GM18868 (cell line): ENCODE results near the gene MATCAP1.

ENCODE experiments used
- ATAC-seq: cut with Tn5 transposase; IDR thresholded peaks from one replicate; pipeline ENCODE4 v1.9.1; 2021; ENCODE audit warnings: mild to moderate bottlenecking, moderate library complexity; ENCODE audit not compliant: unreplicated experiment

Gene MATCAP1

DNA sequence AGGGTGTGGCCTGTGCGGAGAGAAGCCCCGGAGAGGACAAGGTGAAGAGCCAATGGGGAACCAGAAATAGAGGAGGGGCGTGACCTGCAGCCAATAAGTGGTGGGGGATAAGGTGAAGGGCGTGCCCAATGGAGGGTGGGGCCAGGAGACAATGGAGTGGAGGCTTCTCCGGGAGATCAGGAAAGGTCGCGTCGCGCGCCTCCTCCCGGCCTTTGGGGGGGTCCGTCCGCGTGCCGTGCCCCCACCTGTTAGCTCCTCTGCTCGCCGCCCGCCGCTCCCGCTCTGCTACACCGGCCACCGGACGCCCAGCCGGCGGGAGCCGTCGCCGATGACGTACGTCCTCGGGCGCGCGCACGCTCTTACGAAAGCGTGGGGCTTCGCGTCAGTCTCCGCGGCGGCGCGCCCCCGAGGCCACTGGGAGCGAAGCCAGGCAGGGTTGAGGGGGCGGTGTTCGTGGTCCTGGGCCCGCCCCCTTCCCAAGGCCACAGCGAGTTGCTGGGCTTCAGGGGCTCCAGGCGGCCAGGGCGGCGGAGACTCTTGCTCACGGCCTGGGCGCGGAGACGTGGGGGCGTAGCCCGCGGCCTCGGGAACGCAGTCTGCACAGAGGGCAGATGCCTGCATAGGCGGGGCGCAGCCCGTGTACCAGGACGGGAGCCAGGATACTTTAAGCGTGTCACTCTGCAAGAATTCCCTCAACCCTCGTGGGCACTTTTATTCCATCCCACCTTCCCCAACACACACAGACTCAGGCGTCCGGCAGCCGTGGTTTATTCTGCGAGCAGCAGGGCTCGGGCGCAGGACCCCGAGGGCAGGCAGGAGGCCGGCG lies at the start of gene MATCAP1:
MATCAP1 (minus strand) TSS at position 337 of the 826 bp plus-strand sequence. CDS start 3,353 bp downstream, outside the sequence.
- peak; percentile 90 for ATAC-seq

DNA sequence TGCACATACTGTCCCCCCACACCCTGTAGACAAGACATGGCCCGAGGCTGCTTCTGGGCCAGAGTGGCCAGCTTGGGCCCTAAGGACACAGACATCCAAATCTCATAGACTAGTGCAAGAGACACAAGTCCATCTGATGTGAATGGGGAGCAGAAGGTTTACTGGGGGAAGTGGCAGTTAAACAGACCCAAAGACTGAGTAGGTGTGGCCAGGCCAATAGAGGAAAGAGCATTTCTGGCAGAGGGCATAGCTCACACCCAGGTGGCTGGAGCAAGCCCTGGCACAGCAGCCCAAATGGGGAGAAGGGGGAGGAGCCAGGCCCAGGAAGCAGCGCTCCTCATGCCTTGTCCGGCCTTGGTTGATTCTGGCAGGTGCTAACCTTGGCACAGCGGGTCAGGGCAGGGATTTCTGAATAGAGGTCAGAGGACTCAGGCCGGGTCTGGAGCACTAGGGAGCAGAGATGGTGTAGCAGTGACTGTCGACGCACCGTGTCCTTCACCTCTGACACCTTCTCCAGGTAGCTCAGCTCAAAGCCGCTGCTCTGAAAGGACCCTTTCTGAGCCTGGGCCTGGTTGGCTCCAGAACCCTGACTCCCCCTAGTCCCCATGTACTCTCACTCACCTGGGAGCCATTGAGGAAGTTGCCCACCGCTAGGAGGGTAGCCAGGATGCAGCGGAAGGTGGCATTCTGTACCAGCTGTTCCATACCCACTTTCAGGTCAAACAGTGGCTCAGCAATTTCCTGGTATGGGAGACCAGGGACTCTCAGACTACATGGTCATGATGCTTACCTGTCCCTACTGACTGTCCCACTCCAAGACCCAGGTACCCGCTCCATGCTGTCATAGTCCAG lies 47.3 kb upstream of the MATCAP1 start:
- ATAC-seq = no peak

DNA sequence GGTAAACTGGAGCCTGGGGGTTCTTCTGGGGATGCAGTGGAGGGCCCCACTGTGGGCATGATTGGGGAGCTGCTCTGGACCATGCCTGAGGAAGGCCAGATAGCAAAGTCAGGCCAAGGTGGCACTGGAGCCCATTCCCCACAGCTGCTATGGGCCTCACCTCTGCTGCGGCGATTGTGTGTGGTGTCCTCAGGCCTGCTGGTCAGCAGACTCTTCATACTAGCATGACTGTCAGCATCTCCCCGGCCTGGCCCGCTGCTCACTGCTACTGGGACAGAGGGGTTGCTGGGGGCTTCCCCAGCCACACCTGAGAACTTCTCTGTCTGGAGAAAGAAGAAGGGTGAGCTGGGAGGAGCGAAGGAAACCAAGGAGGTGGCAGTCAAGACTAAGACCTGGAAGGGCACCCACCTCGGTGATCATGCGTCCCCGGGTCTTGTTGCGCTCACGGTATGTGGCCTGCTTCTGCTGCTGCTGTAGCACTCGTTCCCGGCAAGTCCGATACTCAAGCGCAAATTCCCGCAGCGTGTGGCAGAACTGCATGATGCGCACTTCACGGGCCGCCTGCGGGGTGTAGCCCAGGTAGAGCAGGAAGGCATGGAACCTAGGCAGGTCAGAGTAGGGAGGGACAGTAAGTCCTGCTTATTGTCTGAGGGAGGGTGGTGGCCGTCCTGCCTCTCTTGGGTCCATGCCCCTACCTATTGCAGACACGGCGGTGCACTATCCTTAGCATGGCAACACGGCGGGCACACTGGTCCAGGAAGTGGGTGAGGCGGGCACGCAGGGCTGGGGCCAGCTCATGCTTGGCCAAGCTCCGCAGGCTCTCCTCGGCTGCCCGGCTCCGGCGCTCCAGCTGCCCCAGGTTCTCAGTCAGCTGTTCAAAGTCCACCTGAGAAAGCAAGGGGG lies 46.4 kb upstream of the MATCAP1 start:
- no peak for ATAC-seq

DNA sequence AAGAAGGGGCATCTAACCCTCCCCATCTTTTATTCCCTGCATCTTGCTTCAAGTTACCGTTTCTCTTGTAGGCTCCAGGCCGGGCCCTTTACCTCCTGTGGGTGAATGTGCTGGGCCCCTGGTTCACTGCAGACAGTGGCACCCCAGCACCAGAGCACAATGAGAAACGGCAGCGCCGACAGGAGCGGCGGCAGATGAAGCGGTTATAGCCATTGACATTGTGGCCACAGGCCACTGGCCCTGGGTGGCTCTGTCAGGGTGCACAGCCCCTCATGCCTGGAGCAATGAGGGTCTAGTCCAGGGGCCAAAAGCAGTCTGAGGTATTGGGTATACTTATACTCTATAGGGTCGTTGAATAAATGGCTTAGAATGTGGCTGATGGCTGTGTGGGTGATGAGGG lies 45.1 kb upstream of the MATCAP1 start:
- no peak for ATAC-seq

DNA sequence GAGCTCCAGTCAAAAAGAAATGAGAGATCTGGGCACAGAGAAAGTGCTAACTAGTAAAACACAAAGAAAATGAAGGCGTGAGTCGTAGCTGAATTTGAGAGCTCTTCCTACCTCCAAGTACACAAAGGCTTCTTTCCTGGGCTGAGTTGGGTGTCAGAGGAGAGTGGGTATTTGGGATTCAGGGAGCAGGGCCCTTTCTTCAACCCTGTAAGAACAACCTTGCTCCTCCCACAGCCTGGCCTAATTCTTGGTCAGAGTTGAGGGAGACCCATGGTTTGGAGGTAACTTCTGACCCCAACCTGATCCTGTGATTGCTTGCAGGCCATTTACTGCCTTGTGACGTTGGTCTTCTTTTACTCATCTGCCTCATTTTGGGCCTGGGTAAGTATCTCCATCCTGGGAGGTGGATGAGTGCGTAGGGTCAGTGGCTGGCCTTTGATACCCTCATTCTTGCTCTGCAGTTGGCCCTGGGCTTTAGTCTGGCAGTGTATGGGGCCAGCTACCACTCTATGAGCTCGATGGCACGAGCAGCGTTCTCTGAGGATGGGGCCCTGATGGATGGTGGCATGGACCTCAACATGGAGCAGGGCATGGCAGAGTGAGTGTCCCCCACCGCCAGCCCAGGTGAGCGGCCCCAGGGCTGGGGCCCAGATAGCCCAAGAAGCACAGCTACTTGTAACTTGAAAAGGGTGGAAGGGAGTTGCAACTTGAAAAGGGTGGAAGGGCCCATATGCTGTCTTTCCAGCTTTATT lies 44.4 kb upstream of the MATCAP1 start:
- ATAC-seq = no peak

DNA sequence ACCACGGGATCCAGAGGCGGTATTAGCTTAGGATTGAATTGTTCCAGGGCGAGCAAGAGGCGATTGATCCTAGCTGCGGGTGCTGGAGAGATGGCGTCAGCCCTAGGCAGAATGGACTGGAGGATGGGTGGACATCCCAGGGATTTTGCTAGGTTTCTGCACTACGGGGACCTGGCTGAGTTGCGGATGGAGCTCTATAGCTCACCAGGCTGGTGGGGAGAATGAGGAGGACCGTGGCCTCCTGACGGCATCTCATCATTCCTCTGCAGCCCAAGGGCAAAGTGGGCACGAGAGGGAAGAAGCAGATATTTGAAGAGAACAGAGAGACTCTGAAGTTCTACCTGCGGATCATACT lies 43.8 kb upstream of the MATCAP1 start:
- no peak for ATAC-seq

DNA sequence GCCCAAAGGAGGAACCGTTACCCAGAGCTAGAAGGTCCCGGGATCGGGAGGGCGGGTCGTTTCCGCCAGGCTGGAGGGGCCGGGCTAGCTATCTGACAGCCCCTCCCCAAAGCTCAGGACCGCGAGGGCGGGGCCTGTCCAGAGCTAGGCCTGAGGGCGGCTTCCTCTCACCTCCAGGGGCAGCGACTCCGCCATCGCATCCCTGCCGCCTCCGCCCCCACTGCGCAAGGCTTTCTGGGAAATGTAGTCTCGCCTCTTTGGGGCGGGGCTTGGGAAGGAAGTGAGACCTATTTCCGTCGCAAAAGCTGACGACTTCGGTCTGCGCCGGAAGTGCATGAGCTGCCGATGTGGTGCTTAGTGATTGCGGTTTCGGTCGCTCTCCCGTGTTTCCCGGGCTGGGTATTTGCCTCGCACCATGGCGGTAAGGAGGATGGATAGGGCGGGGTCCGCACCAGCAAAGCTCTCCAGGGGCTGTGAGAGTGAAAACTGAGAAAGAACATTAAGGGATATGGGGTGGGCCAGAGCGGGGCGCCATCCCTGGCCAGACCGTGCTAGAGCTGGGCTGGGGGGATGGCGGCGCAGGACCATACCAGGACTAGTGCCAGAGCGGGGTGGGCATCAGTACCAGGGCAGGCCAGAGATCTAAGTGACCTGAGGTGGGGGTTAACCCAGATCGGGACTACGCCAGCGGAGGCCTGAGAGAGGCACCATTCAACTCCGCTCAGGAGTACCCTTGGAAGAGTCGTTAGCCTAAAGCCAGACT lies 43.2 kb upstream of the MATCAP1 start, which contains the start of gene TMEM208:
TMEM208 (plus strand) TSS at position 327 of the 763 bp plus-strand sequence; CDS start at position 416, 89 bp downstream.
- ATAC-seq = peak; percentile 92

DNA sequence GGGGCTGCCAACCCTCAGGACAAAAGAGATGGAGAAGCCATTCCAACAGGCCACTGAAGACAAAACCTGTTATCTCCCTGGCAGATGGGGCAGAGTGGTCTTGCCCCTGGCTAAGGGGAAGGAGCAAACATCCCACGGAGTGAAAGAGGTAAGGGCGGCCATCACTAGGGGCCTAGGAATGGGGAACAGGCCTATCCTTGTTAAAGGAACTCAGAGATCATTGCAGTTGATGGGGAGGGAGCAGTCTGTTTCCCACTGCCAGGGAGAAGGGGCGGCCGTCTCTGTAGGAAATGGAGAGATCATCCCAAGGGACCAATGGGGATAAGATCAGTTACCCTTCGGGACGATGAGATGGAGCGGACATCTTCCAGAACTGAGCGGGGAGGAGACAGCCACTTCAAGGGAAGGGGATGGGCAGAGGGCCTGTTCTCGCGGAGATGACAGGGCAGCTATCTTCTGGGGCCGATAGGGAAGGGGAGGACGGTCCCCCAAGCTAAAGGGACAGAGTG lies 42.6 kb upstream of the MATCAP1 start:
- ATAC-seq = no peak

DNA sequence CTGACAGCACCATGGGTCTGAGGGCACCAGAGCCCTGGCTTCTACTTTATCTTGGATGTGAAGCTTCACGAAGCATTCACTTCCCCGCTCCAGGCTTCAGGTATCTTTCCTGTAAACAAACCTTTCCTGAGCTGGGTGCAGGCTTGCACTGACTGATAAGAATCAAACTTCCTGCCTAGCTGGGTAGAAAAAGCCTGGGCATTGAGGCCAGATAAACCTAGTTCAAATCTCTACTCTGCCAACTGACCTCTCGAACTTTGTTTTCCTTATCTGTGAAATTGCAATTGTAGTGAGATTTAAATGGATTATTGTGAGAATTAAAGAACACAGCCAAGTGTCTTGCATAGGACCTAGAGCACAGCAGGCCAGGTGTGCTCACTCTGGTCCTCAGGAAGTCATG lies 40.2 kb upstream of the MATCAP1 start:
- ATAC-seq = no peak

DNA sequence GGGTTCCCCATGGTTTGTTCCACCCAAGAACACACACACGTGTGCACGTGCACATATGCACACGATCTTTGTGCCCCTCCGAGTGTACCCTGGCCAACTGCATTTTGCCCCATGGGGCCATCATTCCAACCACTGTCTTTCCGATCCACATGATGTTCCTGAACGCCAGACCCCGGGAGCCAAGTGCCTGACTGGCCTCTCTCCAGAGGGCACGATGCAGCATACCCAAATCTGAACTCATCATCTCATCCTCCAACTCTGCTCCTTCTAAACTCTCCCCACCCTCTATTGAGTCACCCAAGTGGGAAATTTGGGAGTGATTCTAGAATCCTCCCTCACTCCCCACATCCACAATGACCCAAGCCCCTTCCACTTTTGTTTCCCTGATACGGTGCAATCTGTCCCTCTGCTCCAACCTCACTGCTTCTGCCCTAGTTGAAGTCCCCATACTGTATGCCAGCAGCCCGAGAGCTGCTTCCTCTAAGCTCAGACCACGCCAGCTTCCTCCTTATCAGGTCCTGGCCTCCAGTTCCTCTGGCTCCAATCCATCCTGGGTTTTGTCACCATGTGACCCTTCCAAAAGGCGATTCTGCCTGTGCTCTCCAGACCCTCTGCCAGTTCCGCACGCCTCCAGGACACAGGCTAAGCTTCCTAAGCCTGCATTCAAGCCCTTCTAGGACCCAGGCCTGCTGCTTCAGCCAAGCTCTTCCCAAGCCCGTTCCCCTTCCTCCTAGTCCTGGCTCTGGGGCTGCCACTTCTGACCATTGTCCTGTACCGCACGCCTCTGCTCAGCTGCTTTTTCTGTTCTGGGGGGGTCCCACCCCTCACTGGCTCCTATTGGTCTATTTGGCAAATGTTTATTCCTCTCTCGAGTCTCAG lies 33.1 kb upstream of the MATCAP1 start:
- ATAC-seq = no peak

DNA sequence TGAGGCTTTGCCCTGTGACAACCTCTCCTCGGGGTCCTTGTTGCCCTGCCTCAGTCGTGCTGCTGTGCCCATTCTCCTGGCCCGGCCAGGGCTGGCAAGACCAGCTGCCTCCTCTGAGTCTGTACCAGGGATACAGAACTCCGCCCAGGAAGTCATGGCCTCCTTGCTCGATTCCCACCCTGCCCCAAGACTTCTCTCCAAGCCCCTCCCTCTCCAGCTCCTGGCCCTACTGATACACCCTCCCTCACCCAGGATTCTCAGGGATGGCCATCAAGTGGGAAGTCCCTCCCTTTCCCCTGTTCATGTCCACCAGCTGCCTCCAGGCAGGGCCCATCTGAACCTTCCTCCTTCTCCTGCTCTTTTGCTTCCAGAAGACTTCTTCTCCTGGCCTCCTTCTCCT lies 31.9 kb upstream of the MATCAP1 start:
- no peak for ATAC-seq

DNA sequence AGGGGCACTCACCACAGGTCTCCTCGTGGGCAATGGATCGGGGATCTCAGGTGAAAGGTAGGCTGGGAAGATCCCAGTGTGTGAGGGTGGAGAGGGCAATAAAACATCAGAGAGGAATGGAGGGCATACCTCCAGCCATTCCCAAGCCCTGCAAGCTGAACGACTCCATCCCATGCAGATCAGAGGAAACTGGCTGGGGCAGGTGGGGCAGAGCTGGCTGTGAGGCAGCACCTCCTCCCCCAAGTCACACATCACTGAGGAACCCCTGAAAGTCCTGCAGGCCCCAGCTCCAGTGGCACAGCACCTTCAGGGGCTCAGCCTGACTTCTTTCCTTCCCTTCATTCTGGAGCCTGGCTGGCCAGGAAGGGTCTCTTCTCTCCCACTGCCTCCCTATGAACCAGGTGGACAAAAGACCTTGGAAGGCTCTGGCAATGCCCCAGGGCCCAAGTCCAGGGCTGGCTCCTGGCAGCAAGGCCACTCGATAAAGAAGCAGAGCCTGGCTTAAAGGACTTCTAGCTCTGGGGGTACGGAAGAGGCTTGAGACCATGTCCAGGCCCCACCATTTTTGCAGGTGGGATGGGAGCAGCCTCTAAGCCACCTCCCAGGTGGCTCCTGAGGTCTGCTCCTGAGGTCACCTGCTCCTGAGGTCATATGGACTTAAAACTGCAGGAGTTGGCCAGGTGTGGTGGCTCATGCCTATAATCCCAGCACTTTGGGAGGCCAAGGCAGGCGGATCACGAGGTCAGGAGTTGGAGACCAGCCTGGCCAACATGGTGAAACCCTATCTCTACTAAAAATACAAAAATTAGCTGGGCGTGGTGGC lies 29.6 kb upstream of the MATCAP1 start:
- ATAC-seq = no peak

DNA sequence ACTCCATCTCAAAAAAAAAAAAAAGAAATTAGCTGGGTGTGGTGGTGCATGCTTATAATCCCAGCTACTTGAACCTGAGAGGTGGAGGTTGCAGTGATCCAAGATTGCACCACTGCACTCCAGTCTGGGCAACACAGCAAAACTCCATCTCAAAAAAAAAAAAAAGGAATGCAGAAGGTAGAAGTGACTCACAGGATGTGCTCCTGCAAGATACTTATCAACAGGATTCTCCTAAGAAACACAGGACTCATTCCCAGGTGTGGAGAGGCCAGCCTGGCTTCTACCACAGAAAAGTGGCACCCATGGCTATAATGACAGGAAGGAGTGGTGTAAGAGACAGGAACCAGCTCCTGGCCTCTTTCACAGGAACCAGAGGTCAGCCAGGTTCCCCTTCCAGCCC lies 29.0 kb upstream of the MATCAP1 start:
- no peak for ATAC-seq

DNA sequence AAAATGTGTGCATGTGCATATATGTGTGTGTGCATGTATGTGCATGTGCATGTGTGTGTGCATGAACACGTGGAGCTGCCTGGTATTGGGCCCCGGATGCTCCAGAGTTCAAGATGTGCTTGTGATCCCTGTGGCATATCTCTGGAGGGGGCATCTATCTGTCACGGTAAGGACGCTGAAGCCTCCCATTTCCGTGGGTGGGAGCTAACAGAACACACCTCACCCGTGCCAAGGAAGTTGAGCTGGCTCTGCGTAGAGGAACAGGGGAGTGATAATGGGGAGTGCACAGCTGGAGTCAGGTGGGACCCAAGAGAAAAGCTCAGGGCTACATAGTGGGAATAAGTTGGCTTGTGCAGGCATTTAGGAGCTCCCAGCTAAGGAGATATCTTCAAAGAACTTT lies 27.9 kb upstream of the MATCAP1 start:
- ATAC-seq = no peak

DNA sequence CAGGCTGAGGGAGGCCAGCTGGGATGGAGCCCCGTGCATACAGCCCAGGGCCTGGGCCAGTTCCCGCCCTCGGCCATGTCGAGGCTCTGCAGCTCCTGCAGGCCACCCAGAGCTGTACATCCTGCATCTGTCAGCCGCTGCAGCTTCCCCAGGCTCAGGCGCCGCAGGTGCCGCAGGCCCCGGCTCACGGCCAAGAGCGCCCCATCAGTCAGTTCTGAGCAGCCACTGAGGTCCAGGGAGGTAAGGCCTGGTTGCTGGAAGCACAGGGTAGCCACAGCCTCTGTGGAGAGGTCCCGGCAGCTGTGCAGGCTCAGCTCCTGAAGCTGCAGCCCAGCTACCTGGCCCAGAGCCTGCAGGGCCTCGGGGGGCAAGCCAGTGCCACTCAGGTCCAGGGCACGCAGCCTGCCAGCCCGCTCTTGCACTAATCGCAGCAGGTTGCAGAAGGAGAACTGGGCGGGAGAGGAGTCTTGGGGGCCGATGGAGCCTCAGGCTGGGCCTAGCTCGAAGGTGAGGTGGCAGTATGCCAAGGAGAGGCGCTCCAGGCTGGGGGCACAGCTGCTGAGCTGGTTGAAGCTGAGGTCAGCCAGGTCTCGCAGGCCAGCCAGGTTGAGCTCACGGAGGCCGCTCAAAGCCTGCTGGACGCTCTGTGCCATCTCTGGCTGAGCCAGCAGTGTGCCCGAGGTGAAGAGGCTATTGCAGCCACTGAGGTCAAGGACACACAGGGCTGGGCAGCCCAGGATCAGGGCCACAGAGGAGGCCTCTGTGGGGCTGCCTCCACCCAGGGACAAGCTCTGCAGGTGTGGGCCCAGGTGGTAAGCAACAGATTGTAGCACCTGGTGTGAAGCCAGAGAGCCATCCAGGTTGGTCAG lies 26.5 kb upstream of the MATCAP1 start:
- ATAC-seq = no peak

DNA sequence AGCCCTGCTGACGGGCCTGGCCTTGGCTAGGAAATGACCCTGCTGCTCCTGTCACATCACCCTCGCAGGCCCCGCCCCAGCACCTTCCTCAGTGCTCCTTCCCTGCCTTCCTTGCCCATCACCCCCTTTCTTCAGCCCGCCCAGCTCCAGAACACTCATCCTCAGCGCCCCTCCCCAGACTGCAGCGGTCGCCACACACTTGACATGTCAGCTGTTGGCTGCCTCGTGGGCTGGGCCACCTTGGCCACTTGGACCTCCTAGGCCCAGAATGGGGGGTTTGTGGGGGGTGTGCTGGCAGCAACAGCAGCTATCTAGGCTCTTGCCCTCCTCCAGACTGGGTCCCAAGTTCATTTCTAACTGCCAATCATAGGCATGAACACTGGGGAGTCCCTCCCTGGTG lies 25.8 kb upstream of the MATCAP1 start:
- ATAC-seq = no peak
